22Rv1 (cell line): ENCODE measurements around the gene ATP2C1.

ENCODE experiments used
- ZFX ChIP-seq: fragments of 450-650 bp; IDR thresholded peaks from 2 replicates; pipeline ENCODE4 v1.6.1; 2017; ENCODE audit warnings: antibody characterized with exemption, borderline replicate concordance
- TF ChIP-seq, protein P1 (sequence below): fragments of 450-650 bp; IDR thresholded peaks from 2 replicates; pipeline ENCODE4 v1.5.1; 2017; ENCODE audit warnings: mild to moderate bottlenecking

DNA sequence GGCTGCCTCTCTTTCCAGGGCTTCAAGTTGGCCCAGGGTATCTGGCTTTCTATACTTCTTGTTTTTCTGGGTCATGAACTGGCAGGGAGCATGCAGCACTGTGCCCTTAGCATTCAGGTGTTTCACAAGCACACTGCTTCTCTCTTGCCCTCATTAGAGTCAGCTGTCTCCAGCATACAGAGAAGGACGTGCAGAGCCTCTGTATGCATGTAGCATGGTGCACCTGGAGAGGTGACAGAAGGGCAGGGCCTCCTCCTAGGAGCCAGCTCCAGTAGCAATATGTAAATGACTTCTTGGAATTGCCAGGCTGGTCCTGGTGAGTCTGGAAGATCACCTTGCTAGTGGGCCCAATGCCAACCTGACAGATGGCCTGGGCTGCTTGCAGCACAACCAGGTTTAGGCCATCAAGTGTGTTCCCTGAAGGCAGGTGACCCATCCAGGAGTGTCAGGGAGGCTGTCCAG, 44.8 kb upstream of the ATP2C1 start:
- TF ChIP-seq, protein P1, sequence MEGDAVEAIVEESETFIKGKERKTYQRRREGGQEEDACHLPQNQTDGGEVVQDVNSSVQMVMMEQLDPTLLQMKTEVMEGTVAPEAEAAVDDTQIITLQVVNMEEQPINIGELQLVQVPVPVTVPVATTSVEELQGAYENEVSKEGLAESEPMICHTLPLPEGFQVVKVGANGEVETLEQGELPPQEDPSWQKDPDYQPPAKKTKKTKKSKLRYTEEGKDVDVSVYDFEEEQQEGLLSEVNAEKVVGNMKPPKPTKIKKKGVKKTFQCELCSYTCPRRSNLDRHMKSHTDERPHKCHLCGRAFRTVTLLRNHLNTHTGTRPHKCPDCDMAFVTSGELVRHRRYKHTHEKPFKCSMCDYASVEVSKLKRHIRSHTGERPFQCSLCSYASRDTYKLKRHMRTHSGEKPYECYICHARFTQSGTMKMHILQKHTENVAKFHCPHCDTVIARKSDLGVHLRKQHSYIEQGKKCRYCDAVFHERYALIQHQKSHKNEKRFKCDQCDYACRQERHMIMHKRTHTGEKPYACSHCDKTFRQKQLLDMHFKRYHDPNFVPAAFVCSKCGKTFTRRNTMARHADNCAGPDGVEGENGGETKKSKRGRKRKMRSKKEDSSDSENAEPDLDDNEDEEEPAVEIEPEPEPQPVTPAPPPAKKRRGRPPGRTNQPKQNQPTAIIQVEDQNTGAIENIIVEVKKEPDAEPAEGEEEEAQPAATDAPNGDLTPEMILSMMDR, result no peak
- no peak for TF ChIP-seq ZFX
